ENCODE measurements around the gene PDGFB. TPM values are rescaled to one million over a fixed set of nuclear protein-coding genes. Genes with fewer than 3 reads are reported as not detected.

PDGFB gene
- total and polyA plus RNA-seq, 7 donors, result 1.4 to 9.6 (median 5.5) TPM

GRCh38 chr22:39246690-39247332, 2.0 kb upstream of the PDGFB start:
- H3K4me3 ChIP-seq, result no peak overlapping the region
- WGBS, 2 donors, result 54 to 71% methylated on average over 10 of the region's 10 CpGs
- no peak overlapping the region for H3K27ac ChIP-seq
- DNase-seq, result no peak
- no peaks in the 10 kb centered on the region for H3K9me3 ChIP-seq
- no peak for TF ChIP-seq POLR2A (IDR thresholded peaks at IDR 0.05)
- TF ChIP-seq POLR2AphosphoS5 (IDR thresholded peaks at IDR 0.05), result no peak
- no peak for TF ChIP-seq CTCF (IDR thresholded peaks at IDR 0.05)
- no peak for TF ChIP-seq EP300 (IDR thresholded peaks at IDR 0.05)
- peaks cover 0 to 35% (median 32%) of the 10 kb centered on the region in 4 donors for H3K4me1 ChIP-seq
- intact Hi-C loops (cut with DNase I), result no loop called here
- H3K36me3 ChIP-seq, result no peaks in the 10 kb centered on the region
- H3K27me3 ChIP-seq, result peaks cover 21 to 64% (median 57%) of the 10 kb centered on the region in 3 donors

GRCh38 chr22:39246217-39246616, 1.4 kb upstream of the PDGFB start:
- Histone ChIP-seq H3K27me3 (peaks cover 21 to 70% (median 59%) of the 10 kb centered on the region in 3 donors), H3K27ac (no peak overlapping the region)
- intact Hi-C loops (cut with DNase I), result no loop called here

GRCh38 chr22:39245130-39246039, 603 bp upstream of the PDGFB start:
- peak overlapping the region; percentile 32 to 76 (median 68) for H3K27ac ChIP-seq
- TF ChIP-seq POLR2A (IDR thresholded peaks at IDR 0.05) (no peak), POLR2AphosphoS5 (IDR thresholded peaks at IDR 0.05) (no peak), CTCF (IDR thresholded peaks at IDR 0.05) (no peak), EP300 (IDR thresholded peaks at IDR 0.05) (no peak)
- no peaks in the 10 kb centered on the region for H3K9me3 ChIP-seq
- DNase-seq, result no peak
- no peaks in the 10 kb centered on the region for H3K36me3 ChIP-seq
- WGBS, 2 donors, result 30 to 50% methylated on average over 22 of the region's 22 CpGs
- H3K27me3 ChIP-seq, result peaks cover 21 to 72% (median 59%) of the 10 kb centered on the region in 3 donors
- intact Hi-C loops (cut with DNase I), result no loop called here
- peak overlapping the region in 3 of 4 donors; percentile 42 to 57 (median 53) for H3K4me3 ChIP-seq
- H3K4me1 ChIP-seq, result peaks cover 0 to 47% (median 37%) of the 10 kb centered on the region in 4 donors

More at GRCh38 chr22:39246217-39246616, 1.4 kb upstream of the PDGFB start:
- 39 to 76% methylated on average over 3 of the region's 3 CpGs for WGBS, 2 donors
- H3K4me3 ChIP-seq, result no peak overlapping the region
- H3K9me3 ChIP-seq, result no peaks in the 10 kb centered on the region
- DNase-seq, result no peak
- no peak for TF ChIP-seq CTCF (IDR thresholded peaks at IDR 0.05)
- TF ChIP-seq POLR2A (IDR thresholded peaks at IDR 0.05), result no peak
- TF ChIP-seq POLR2AphosphoS5 (IDR thresholded peaks at IDR 0.05), result no peak
- no peak for TF ChIP-seq EP300 (IDR thresholded peaks at IDR 0.05)
- H3K36me3 ChIP-seq, result no peaks in the 10 kb centered on the region
- H3K4me1 ChIP-seq, result peaks cover 0 to 41% (median 33%) of the 10 kb centered on the region in 4 donors

- WGBS, 2 donors, result 1% methylated on average over 30 of the region's 30 CpGs
- H3K27ac ChIP-seq, result peak overlapping the region; percentile 67 to 76 (median 70)
- intact Hi-C loops (cut with DNase I), result loop anchor here (5.0 kb wide), 2 partner anchors 68 to 72 kb away; no protein-coding TSS in a partner anchor
- peaks cover 0 to 56% (median 46%) of the 10 kb centered on the region in 4 donors for H3K4me1 ChIP-seq
- H3K36me3 ChIP-seq, result no peaks in the 10 kb centered on the region
- TF ChIP-seq CTCF (IDR thresholded peaks at IDR 0.05), result no peak
- no peak for TF ChIP-seq EP300 (IDR thresholded peaks at IDR 0.05)
- TF ChIP-seq POLR2AphosphoS5 (IDR thresholded peaks at IDR 0.05), result no peak
- TF ChIP-seq POLR2A (IDR thresholded peaks at IDR 0.05), result no peak
- no peak for DNase-seq
- H3K27me3 ChIP-seq, result peaks cover 21 to 69% (median 56%) of the 10 kb centered on the region in 3 donors
- H3K9me3 ChIP-seq, result no peaks in the 10 kb centered on the region
- peak overlapping the region; percentile 32 to 57 (median 48) for H3K4me3 ChIP-seq
These were observed 666 bp downstream of the PDGFB start for GRCh38 chr22:39244136-39244495.

Data from sigmoid colon (tissue), 7 donors.